LNCAP (cell line): ENCODE data around the gene METAP1.

Experiments used
- CTCF ChIP-seq: fragments of 450-650 bp; IDR thresholded peaks from 2 replicates; pipeline ENCODE4 v1.5.1; 2017; ENCODE audit warnings: mild to moderate bottlenecking

METAP1 gene

GRCh38 chr4:98987720-98988119 is 7.8 kb upstream of the METAP1 start:
- no peak for TF ChIP-seq CTCF

GRCh38 chr4:98993419-98994071 is 2.0 kb upstream of the METAP1 start:
- no peak for TF ChIP-seq CTCF

- TF ChIP-seq CTCF: no peak
These were observed 893 bp upstream of the METAP1 start for GRCh38 chr4:98994474-98995182.

- TF ChIP-seq CTCF: no peak
These were observed 689 bp downstream of the METAP1 start for GRCh38 chr4:98996056-98996764.

GRCh38 chr4:98996765-98997068 is 1.2 kb downstream of the METAP1 start:
- TF ChIP-seq CTCF: no peak

GRCh38 chr4:98997166-98997565 is 1.6 kb downstream of the METAP1 start:
- no peak for TF ChIP-seq CTCF

GRCh38 chr4:98998551-98998950 is 3.0 kb downstream of the METAP1 start:
- TF ChIP-seq CTCF: no peak
